H1 (cell line): Measurements from ENCODE around the gene IL6R. TPM values are rescaled to one million over a fixed set of nuclear protein-coding genes. Genes with fewer than 3 reads are reported as not detected.

Experiments
- CTCF ChIA-PET: fragments of 300-600 bp; sonication (Branson Sonifier 250); formaldehyde crosslinking; loops from one replicate; lab custom pipeline; 2021; ENCODE audit not compliant: partially characterized antibody; lab: Charles Lee
- POLR2A ChIA-PET: fragments of 300-600 bp; sonication (Branson Sonifier 250); formaldehyde crosslinking; loops from one replicate; lab custom pipeline; 2021; ENCODE audit warnings: inconsistent platforms; ENCODE audit not compliant: partially characterized antibody; lab: Charles Lee
- DNase-seq, 2 experiments: peaks; one replicate each; pipeline versions ENCODE4 v3.0.0 to v3.0.0-alpha.2; 2010 to 2022; ENCODE audit warnings: low spot score in 2 of 2, low read depth in 1 of 2, mixed read lengths in 1 of 2
- FAIRE-seq: peaks from 2 replicates; lab custom pipeline; 2011; peaks lifted over from hg19 to GRCh38; lab: Jason Lieb, UNC
- H2AFZ ChIP-seq: 2 replicates; pipeline ENCODE4 v1.8.1; 2012; ENCODE audit warnings: low read length, inconsistent platforms
- H2AK5ac ChIP-seq: 2 replicates; pipeline ENCODE4 v1.6.1; 2013; ENCODE audit warnings: low read depth, low read length
- H2BK120ac ChIP-seq: replicated peaks from 2 replicates; pipeline ENCODE3; 2013; ENCODE audit warnings: low read depth, low read length, inconsistent platforms
- H2BK12ac ChIP-seq: 2 replicates; pipeline ENCODE4 v1.6.1; 2013; ENCODE audit warnings: low read depth, low read length
- H2BK15ac ChIP-seq: 2 replicates; pipeline ENCODE4 v1.6.1; 2013; ENCODE audit warnings: low read length
- H2BK20ac ChIP-seq: 2 replicates; pipeline ENCODE4 v1.6.1; 2013; ENCODE audit warnings: low read length
- H2BK5ac ChIP-seq: 2 replicates; pipeline ENCODE4 v1.6.1; 2013; ENCODE audit warnings: low read depth, low read length
- H3K14ac ChIP-seq: 2 replicates; pipeline ENCODE4 v1.6.1; 2013; ENCODE audit warnings: inconsistent platforms; ENCODE audit not compliant: insufficient read length
- H3K18ac ChIP-seq: 2 replicates; pipeline ENCODE4 v1.6.1; 2013; ENCODE audit warnings: low read length; ENCODE audit errors: extremely low read depth
- H3K23ac ChIP-seq: 2 replicates; pipeline ENCODE4 v1.6.1; 2013; ENCODE audit warnings: inconsistent platforms; ENCODE audit not compliant: insufficient read length
- H3K23me2 ChIP-seq: 2 replicates; pipeline ENCODE4 v1.6.1; 2013; ENCODE audit warnings: low read depth, low read length
- H3K27ac ChIP-seq: 2 replicates; pipeline ENCODE4 v1.6.1; 2011; ENCODE audit warnings: low read depth, low read length, inconsistent platforms
- H3K27me3 ChIP-seq, 4 experiments: replicated peaks in 1 of 4; 1 replicate in 1 of 4; 2 replicates in 3 of 4; pipeline versions ENCODE4 v1.6.1 to v1.8.1; 2011 to 2013; ENCODE audit warnings: low read length in 3 of 4, mild to moderate bottlenecking in 3 of 4, inconsistent platforms in 2 of 4, mixed read lengths in 2 of 4, moderate library complexity in 1 of 4; ENCODE audit not compliant: control insufficient read depth in 3 of 4, insufficient read depth in 3 of 4; ENCODE audit errors: extremely low read depth in 1 of 4
- H3K36me3 ChIP-seq, 4 experiments: 2 replicates each; pipeline versions ENCODE4 v1.6.1 to v1.8.1; 2011 to 2013; ENCODE audit warnings: mild to moderate bottlenecking in 4 of 4, low read length in 3 of 4, moderate library complexity in 2 of 4, control low read depth in 1 of 4, inconsistent platforms in 1 of 4; ENCODE audit not compliant: insufficient read depth in 4 of 4, control insufficient read depth in 2 of 4
- H3K4ac ChIP-seq: replicated peaks from 2 replicates; pipeline ENCODE3; 2013; ENCODE audit warnings: low read length, low read depth, mixed read lengths, inconsistent platforms; ENCODE audit not compliant: insufficient read length
- H3K4me1 ChIP-seq, 4 experiments: replicated peaks in 1 of 4; 1 replicate in 1 of 4; 2 replicates in 3 of 4; pipeline versions ENCODE4 v1.6.1 to v1.8.1; 2011 to 2013; ENCODE audit warnings: low read length in 3 of 4, inconsistent platforms in 2 of 4, mixed read lengths in 1 of 4; ENCODE audit not compliant: insufficient read depth in 4 of 4, control insufficient read depth in 3 of 4
- H3K4me2 ChIP-seq, 2 experiments: 2 replicates each; pipeline versions ENCODE4 v1.6.1 to v1.8.1; 2011 to 2013; ENCODE audit warnings: low read depth in 2 of 2, low read length in 2 of 2, control low read depth in 1 of 2, inconsistent platforms in 1 of 2, mild to moderate bottlenecking in 1 of 2; ENCODE audit not compliant: insufficient read depth in 1 of 2
- H3K4me3 ChIP-seq, 4 experiments: fragments of 200-600, 300-600 bp in 1 of 4; sonication (generic), shearing (Covaris generic), sonication (Bioruptor Twin) in 1 of 4; 2 replicates each; pipeline versions ENCODE4 v1.5.1 to v1.8.1; 2011 to 2016; ENCODE audit warnings: low read length in 4 of 4, low read depth in 3 of 4, control low read depth in 2 of 4, inconsistent platforms in 2 of 4, mild to moderate bottlenecking in 2 of 4, mixed read lengths in 1 of 4, moderate library complexity in 1 of 4; ENCODE audit not compliant: insufficient read depth in 2 of 4; ENCODE audit errors: extremely low read depth in 1 of 4
- H3K56ac ChIP-seq: replicated peaks from 2 replicates; pipeline ENCODE3; 2013; ENCODE audit warnings: low read depth, mild to moderate bottlenecking, mixed read lengths, low read length, inconsistent platforms; ENCODE audit not compliant: insufficient read length
- H3K79me1 ChIP-seq: 2 replicates; pipeline ENCODE4 v1.6.1; 2013; ENCODE audit warnings: low read depth, low read length, control low read depth
- H3K79me2 ChIP-seq, 2 experiments: 2 replicates each; pipeline versions ENCODE4 v1.6.1 to v1.8.1; 2012 to 2013; ENCODE audit warnings: low read length in 2 of 2, mild to moderate bottlenecking in 2 of 2, inconsistent platforms in 1 of 2; ENCODE audit not compliant: insufficient read depth in 2 of 2, control insufficient read depth in 1 of 2
- H3K9ac ChIP-seq, 4 experiments: replicated peaks in 1 of 4; 1 replicate in 1 of 4; 2 replicates in 3 of 4; pipeline versions ENCODE4 v1.6.1 to v1.8.1; 2011 to 2013; ENCODE audit warnings: low read depth in 3 of 4, low read length in 3 of 4, control low read depth in 2 of 4, mild to moderate bottlenecking in 2 of 4, moderate library complexity in 2 of 4, inconsistent platforms in 1 of 4; ENCODE audit errors: extremely low read depth in 1 of 4
- H3K9me3 ChIP-seq, 2 experiments: 2 replicates each; pipeline versions ENCODE4 v1.6.1 to v1.8.1; 2012 to 2013; ENCODE audit warnings: mild to moderate bottlenecking in 2 of 2, moderate library complexity in 2 of 2, control low read depth in 1 of 2, inconsistent platforms in 1 of 2, low read depth in 1 of 2, low read length in 1 of 2, mixed read lengths in 1 of 2; ENCODE audit not compliant: insufficient read depth in 2 of 2
- H4K20me1 ChIP-seq, 2 experiments: replicated peaks in 1 of 2; 2 replicates each; pipeline versions ENCODE3 to v1.8.1; 2011 to 2013; ENCODE audit warnings: inconsistent platforms in 2 of 2, low read length in 2 of 2, mild to moderate bottlenecking in 1 of 2; ENCODE audit not compliant: insufficient read depth in 2 of 2, control insufficient read depth in 1 of 2
- H4K5ac ChIP-seq: 2 replicates; pipeline ENCODE4 v1.6.1; 2013; ENCODE audit warnings: low read length, low read depth, mixed read lengths, inconsistent platforms; ENCODE audit not compliant: insufficient read length
- H4K8ac ChIP-seq: 2 replicates; pipeline ENCODE4 v1.8.0; 2013; ENCODE audit warnings: mild to moderate bottlenecking, moderate library complexity, low read length, inconsistent platforms; ENCODE audit not compliant: insufficient read depth; ENCODE audit errors: extremely low read depth
- H4K91ac ChIP-seq: replicated peaks from 2 replicates; pipeline ENCODE3; 2013; ENCODE audit warnings: low read length, mixed read lengths, inconsistent platforms; ENCODE audit not compliant: insufficient read length
- CBX8 ChIP-seq: fragments of 300-800, 300-1000 bp; sonication (generic); IDR thresholded peaks from 2 replicates; pipeline ENCODE4 v1.7.1; 2016; ENCODE audit warnings: low read depth, low read length, borderline replicate concordance
- EZH2 ChIP-seq: fragments of 200-600 bp; sonication (generic); IDR thresholded peaks from 2 replicates; pipeline ENCODE4 v1.7.1; 2012; ENCODE audit warnings: low read depth, mild to moderate bottlenecking, moderate library complexity, low read length, inconsistent platforms; ENCODE audit not compliant: severe bottlenecking
- POLR2AphosphoS5 ChIP-seq: IDR thresholded peaks from 2 replicates; pipeline ENCODE4 v1.6.1; 2011; ENCODE audit warnings: low read depth, low read length
- SAP30 ChIP-seq: fragments of 300-600 bp; sonication (generic); IDR thresholded peaks from 2 replicates; pipeline ENCODE4 v1.7.1; 2012; ENCODE audit warnings: low read length, moderate library complexity, mild to moderate bottlenecking, inconsistent platforms; ENCODE audit not compliant: insufficient read depth, insufficient replicate concordance
- SIRT6 ChIP-seq: IDR thresholded peaks from one replicate; pipeline ENCODE4 v1.7.1; 2012; ENCODE audit warnings: low read length, inconsistent platforms
- TBP ChIP-seq: IDR thresholded peaks from 2 replicates; pipeline ENCODE4 v1.6.1; 2011; ENCODE audit warnings: low read depth, low read length, improper control_type of control experiment
- USF2 ChIP-seq: IDR thresholded peaks from 2 replicates; pipeline ENCODE4 v1.6.1; 2011; ENCODE audit warnings: low read length, improper control_type of control experiment
- WGBS, 2 experiments: shearing (Covaris generic) in 1 of 2; methylation state at CpG; one replicate each; pipeline versions ENCODE4 v1.1.6 to v1.1.7; 2013 to 2015; ENCODE audit warnings: low lambda C conversion rate in 2 of 2, mixed read lengths in 2 of 2, inconsistent platforms in 1 of 2, low coverage in 1 of 2, missing lambda C conversion rate in 1 of 2; ENCODE audit not compliant: insufficient replicate concordance in 2 of 2, insufficient coverage in 1 of 2, insufficient read length in 1 of 2; ENCODE audit errors: extremely low coverage in 1 of 2, missing lambda C conversion rate in 1 of 2; 5-methylcytosine and 5-hydroxymethylcytosine counted together
- polyA plus RNA-seq, 7 experiments: library from polyadenylated mRNA; depleted of rRNA in 3 of 7; stranded (reverse) in 5 of 7; unstranded in 2 of 7; fragments of >200 nt in 5 of 7; fragments of 200-250 nt in 2 of 7; gene quantifications; 1 replicate in 5 of 7; 2 replicates in 1 of 7; 4 replicates in 1 of 7; pipeline versions ENCODE4 v1.2.1 to v1.2.3, GENCODE V29; 2011 to 2013; ENCODE audit warnings: missing spikeins in 2 of 7, mixed read lengths in 2 of 7
- total RNA-seq: library from RNA; stranded (reverse); fragmentation: NEBNext Ultra II Directional; extraction: Animal tissue kit (Norgen Biotek cat#: 25700); gene quantifications from 2 replicates; pipeline ENCODE4 v1.2.1, GENCODE V29; 2021
- TF ChIP-seq, protein P1 (sequence below), 3 experiments: IDR thresholded peaks; 1 replicate in 2 of 3; 2 replicates in 1 of 3; pipeline versions ENCODE4 v1.5.1 to v1.6.1; 2011; ENCODE audit warnings: low read length in 3 of 3, mild to moderate bottlenecking in 3 of 3, inconsistent platforms in 2 of 3, low read depth in 1 of 3, moderate library complexity in 1 of 3; ENCODE audit not compliant: insufficient read depth in 1 of 3; ENCODE audit errors: control extremely low read depth in 1 of 3

IL6R gene
- total and polyA plus RNA-seq, 2 of the 8 experiments (the other 6 are each of a cell fraction or from before 2014, with no cell fraction given) = 2.3 to 3.0 TPM

GRCh38 chr1:154386643-154387352 is 18.3 kb upstream of the IL6R start:
- Histone ChIP-seq H4K5ac (no peak overlapping the region), H3K27me3 (no peaks in the 10 kb centered on the region; a peak in 1 of 7 replicates), H3K4me1 (no peaks in the 10 kb centered on the region), H2AFZ (no peak overlapping the region; the same call in 1 of the 2 replicates), H3K4me2 (no peak overlapping the region), H3K27ac (no peak overlapping the region), H2BK15ac (no peak overlapping the region), H2AK5ac (no peak overlapping the region), H3K79me2 (no peaks in the 10 kb centered on the region), H2BK120ac (no peak overlapping the region), H4K91ac (no peak overlapping the region), H3K23ac (no peak overlapping the region), H2BK12ac (no peak overlapping the region), H3K9ac (no peak overlapping the region), H2BK5ac (no peak overlapping the region), H3K18ac (no peak overlapping the region), H3K56ac (no peak overlapping the region), H3K23me2 (no peaks in the 10 kb centered on the region), H2BK20ac (no peak overlapping the region), H3K36me3 (no peaks in the 10 kb centered on the region), H3K4me3 (no peak overlapping the region), H3K14ac (no peak overlapping the region), H3K79me1 (no peaks in the 10 kb centered on the region), H3K4ac (no peak overlapping the region), H4K20me1 (no peaks in the 10 kb centered on the region), H3K9me3 (no peaks in the 10 kb centered on the region; a peak in 1 of 4 replicates), H4K8ac (no peak overlapping the region)
- CTCF ChIA-PET = interaction anchor here (0.7 to 2.1 kb wide), 3 partner anchors 12 to 41 kb away, joined by 3 to 4 read pairs (median 3); no protein-coding TSS in a partner anchor
- no peak for FAIRE-seq
- 89% methylated on average over 11 of the region's 11 CpGs; no CpG with 5 or more reads in 1 of the 2 experiments for WGBS, 2 experiments
- POLR2A ChIA-PET = no interaction called here
- no peak for DNase-seq
- TF ChIP-seq SIRT6 = no peak
- no peak for TF ChIP-seq USF2
- TF ChIP-seq TBP = no peak
- TF ChIP-seq EZH2 = no peak
- TF ChIP-seq POLR2AphosphoS5 = no peak
- TF ChIP-seq CBX8 = no peak
- TF ChIP-seq, protein P1, sequence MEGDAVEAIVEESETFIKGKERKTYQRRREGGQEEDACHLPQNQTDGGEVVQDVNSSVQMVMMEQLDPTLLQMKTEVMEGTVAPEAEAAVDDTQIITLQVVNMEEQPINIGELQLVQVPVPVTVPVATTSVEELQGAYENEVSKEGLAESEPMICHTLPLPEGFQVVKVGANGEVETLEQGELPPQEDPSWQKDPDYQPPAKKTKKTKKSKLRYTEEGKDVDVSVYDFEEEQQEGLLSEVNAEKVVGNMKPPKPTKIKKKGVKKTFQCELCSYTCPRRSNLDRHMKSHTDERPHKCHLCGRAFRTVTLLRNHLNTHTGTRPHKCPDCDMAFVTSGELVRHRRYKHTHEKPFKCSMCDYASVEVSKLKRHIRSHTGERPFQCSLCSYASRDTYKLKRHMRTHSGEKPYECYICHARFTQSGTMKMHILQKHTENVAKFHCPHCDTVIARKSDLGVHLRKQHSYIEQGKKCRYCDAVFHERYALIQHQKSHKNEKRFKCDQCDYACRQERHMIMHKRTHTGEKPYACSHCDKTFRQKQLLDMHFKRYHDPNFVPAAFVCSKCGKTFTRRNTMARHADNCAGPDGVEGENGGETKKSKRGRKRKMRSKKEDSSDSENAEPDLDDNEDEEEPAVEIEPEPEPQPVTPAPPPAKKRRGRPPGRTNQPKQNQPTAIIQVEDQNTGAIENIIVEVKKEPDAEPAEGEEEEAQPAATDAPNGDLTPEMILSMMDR (IDR thresholded peaks at IDR 0.05; ENCODE audit: control extremely low read depth in 1 of 3, insufficient read depth in 1 of 3, low read depth in 1 of 3, low read length in 3 of 3) = no peak
- no peak for TF ChIP-seq SAP30
